ENCODE measurements around the gene ARID1B.
"Not testable (repeated sequence)": the region's sequence is repeated elsewhere in the genome, so short reads cannot be mapped to it uniquely, and the experiment has no call there.

ARID1B gene

GRCh38 chr6:157145656-157146285, 368.6 kb downstream of the ARID1B start:
- DNase-seq: no peak

DNA sequence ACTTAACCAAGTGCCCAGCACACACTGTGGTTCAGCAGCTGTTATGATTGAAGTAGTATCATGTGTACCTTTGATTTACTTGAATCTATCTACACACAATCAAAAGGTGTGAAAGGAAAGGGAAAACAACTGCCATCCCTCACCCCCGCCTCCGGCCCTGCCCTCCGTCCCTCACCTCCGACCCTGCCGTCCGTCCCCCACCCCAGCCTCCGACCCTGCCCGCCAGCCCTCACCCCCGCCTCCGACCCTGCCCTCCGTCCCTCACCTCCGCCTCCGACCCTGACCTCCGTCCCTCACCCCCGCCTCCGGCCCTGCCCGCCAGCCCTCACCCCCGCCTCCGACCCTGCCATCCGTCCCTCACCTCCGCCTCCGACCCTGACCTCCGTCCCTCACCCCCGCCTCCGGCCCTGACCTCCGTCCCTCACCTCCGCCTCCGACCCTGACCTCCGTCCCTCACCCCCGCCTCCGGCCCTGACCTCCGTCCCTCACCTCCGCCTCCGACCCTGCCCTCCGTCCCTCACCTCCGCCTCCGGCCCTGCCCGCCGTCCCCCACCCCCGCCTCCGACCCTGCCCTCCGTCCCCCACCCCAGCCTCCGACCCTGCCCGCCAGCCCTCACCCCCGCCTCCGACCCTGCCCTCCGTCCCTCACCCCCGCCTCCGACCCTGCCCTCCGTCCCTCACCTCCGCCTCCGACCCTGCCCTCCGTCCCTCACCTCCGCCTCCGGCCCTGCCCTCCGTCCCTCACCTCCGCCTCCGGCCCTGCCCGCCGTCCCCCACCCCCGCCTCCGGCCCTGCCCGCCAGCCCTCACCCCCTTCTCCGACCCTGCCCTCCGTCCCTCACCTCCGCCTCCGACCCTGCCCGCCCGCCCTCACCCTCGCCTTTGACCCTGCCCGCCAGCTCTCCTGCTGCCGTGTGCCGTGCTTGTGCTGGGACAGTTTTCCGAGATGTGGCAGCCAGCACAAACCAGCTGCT, 370.2 kb downstream of the ARID1B start:
- DNase-seq: not testable (repeated sequence)

GRCh38 chr6:157148391-157149323, 371.5 kb downstream of the ARID1B start:
- no peak for DNase-seq

- no peak for DNase-seq
Measured at GRCh38 chr6:157150076-157150475, 372.9 kb downstream of the ARID1B start.

DNA sequence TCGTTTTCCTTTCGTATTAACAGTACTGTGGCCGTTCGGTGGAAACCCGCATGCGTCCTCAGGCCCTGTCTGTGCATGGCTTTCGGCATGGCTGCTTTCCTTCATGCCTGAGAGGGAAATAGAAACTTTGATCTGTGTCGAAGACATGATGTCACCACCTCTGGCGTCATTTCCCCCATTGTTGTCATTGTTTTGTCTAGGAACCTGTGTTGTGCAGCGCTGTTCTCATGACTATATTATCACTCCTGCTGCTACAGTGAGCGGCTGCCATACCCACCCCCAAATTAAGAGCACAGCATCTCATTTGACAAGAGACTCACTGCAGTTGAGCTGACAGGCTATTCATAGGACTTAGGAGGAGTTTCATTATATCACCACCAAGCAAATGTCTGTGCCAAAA, 373.9 kb downstream of the ARID1B start:
- no peak for DNase-seq

GRCh38 chr6:157151989-157152388, 374.8 kb downstream of the ARID1B start:
- DNase-seq: no peak

DNA sequence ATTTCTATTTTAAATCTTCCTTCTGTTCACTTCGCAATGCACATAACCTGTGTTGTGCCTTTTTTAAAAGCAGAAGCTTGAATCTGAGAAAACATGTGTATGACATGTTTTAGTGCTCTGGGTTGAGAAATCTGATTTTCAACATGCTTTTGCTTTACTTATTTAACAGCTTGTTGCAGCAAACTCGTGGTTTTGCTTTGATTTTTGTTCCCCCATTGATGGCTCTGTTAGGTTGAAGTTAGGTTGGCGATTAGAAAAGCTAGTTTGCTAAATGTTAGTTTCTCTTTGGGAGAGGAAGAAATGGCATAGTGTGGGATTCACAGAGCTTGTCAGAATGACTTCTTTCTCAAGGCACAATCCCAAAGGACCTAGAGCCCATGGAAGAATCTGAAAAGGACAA, 375.4 kb downstream of the ARID1B start:
- DNase-seq: no peak

DNA sequence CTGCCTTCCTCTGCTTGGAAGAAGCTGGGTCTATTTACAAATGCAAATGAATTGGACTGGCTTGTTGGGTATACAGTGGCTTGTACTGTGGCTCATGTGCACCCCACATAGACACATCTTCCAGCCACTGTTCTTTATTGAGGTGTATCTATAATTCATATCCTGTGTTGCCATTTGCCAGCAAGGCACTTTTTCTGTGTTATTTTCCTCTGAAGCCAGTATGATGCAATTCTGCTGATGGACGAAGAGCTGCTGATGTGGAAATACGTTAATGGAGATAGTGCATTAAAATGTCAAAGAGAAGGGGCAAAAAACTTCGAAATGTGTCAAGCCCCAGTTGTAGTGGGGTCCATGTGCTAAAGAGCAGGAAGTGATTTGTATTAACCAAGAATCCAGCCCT, 378.6 kb downstream of the ARID1B start:
- no peak for DNase-seq

GRCh38 chr6:157157258-157157657, 380.1 kb downstream of the ARID1B start:
- peak; percentile 1 for DNase-seq

- DNase-seq: no peak
Measured at GRCh38 chr6:157158456-157158855, 381.3 kb downstream of the ARID1B start.

DNA sequence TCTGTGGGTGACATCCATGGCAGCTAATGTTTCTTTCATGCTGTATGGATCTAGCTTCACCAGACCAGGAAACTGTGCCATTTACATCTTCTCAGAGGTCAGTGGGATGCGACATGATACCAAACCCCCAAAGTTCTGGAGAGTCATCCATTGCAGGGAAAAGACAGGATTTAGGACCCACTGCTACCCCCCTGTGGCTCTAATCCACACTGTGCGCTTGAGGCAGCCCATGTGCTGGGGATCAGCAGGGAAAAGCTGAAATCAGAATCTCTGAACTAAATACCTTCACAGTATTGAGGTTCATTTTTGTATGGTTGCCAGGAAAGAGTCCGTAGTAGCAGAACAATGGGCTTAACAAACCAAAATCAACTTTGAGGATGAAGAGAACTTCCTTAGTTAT, 381.7 kb downstream of the ARID1B start:
- DNase-seq: no peak

DNA sequence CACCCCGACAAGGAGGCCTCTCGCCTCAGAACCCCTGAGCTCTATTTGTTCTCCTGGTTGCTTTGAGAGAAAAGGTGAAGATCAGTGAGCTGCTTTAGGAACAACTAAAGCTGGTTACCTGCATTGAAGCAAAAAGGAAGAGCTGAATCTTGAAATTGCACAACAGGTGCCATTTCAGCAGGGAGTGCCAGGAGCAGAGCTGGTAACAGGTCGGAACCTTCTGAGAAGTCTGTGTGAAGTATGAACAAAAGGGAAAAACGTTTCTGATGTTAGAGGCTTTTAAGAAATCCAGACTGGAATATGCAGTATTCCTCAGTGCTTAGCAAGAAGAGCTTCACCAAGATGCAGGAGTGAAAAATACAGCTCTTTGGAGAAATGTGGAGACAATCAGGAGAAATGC, 382.2 kb downstream of the ARID1B start:
- DNase-seq: no peak

DNA sequence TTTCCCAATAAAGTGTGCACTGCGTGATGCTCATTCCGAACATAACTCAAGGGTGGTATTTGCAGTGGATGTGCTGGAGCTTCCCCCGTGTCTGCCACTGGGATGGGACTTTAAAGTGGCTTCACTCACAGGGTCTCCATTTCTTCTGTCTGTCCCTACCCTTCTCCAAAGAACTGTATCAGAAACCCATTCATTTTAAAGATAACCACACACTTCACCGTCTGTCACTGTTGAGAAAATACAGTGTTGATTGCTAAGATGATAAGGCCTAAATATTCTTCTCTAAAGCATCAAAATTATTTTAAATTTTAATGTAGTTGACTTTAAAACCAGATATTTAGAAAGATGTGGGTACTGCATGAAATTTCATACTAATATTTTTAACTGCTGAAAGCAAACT, 384.7 kb downstream of the ARID1B start:
- DNase-seq: no peak

- no peak for DNase-seq
Measured at GRCh38 chr6:157162766-157163433, 385.7 kb downstream of the ARID1B start.

- DNase-seq: no peak
Measured at GRCh38 chr6:157163434-157164159, 386.4 kb downstream of the ARID1B start.

- DNase-seq: no peak
Measured at GRCh38 chr6:157164972-157165371, 387.8 kb downstream of the ARID1B start.

- DNase-seq: no peak
Measured at GRCh38 chr6:157166784-157167183, 389.6 kb downstream of the ARID1B start.

GRCh38 chr6:157167837-157168236, 390.7 kb downstream of the ARID1B start:
- no peak for DNase-seq

DNA sequence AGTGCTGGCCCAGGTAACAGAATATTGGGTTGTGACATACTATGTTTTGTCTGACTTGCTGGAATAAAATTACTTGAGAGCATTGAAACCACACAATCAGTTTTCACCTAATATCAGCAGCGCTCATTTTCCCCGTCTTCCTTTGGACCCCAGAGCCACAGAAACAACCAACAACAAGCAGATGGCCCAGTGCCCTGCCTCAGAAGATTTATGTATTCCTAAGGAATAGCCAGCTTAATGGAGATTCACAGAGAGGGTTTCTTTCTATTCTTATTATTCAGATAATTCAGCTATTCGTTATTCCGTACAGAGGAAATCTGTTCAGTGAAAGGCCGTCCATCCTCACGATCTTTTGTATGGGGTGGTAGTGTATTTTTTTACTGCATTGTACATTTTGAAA, 391.3 kb downstream of the ARID1B start:
- DNase-seq: no peak

- DNase-seq: no peak
Measured at GRCh38 chr6:157169226-157169625, 392.0 kb downstream of the ARID1B start.

GRCh38 chr6:157169656-157170055, 392.5 kb downstream of the ARID1B start:
- DNase-seq: no peak

- DNase-seq: no peak
Measured at GRCh38 chr6:157170535-157170934, 393.4 kb downstream of the ARID1B start.
